Stromal cell of bone marrow (primary cell): ENCODE results near the gene CYB5RL.
A peak's percentile ranks its signal among the peaks of the same experiment; 100 is the strongest.
"Not testable (repeated sequence)": the region's sequence is repeated elsewhere in the genome, so short reads cannot be mapped to it uniquely, and the experiment has no call there.

ENCODE experiments used
- DNase-seq: peaks from one replicate; pipeline ENCODE4 v3.0.0-alpha.2; 2012; ENCODE audit warnings: low read depth

Gene CYB5RL

DNA sequence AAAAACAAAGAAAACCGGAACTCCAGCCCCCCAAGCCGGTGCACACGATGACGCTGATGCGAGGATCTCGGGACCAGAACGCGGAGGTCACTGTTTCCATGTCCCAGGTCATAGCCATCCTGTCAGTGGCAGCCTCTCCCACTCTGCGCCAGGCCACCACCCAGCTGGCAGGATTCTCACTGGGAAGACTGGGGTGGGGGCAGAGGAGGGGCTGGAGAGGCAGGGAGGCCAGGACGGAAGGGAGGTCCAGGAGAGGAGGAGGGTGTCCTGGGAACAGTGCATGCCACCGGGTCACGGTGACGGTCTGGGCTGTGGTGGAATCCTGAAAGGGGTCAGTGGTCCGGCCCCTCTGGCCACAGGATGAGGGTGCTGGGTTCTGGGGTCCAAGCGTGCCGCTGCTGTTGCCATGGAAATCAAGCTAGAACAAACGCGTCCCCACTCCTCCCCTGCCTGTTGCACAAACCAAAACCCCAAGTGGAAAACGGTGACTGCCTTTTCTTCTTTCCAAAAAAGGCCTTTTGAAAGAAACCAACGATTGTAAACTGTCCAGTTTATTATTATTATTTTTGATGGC, 26.2 kb upstream of the CYB5RL start:
- no peak for DNase-seq

DNA sequence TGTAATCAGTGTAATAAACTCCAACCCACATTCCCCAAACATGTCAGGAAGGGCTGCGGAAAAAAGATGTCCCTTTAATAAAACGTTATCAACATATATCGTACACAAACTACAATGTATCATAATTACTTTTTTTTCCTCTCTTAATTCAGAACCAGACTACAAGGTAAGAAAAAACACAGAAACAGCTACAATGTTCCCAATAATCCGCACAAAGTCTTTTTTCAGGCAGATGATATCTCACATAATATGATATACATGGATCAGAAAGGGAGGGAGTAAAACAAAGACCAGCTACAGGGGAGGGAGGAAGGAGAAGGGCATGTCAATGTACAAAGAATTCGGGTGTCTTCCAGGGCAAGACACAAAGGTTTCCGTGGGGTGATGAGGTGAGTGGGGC, 25.5 kb upstream of the CYB5RL start:
- no peak for DNase-seq

DNA sequence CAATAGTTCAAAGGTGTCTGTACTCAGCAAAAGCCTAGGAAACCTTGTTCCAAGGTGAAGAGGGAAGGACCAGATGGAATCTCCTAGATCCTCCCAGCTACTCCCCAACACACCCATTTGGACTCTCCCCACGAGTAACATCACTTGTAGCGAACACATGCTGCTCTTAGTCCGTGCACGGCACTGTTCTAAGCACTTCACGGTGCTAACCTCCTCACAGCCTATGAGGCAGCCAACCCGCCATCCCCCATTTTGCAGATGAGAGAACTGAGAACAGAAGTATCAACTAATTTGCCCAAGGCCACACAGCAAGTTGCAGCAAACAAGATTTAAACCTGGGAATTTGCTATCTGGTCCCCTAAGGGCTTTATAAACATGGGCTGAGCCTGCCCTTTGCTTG, 24.4 kb upstream of the CYB5RL start:
- no peak for DNase-seq

DNA sequence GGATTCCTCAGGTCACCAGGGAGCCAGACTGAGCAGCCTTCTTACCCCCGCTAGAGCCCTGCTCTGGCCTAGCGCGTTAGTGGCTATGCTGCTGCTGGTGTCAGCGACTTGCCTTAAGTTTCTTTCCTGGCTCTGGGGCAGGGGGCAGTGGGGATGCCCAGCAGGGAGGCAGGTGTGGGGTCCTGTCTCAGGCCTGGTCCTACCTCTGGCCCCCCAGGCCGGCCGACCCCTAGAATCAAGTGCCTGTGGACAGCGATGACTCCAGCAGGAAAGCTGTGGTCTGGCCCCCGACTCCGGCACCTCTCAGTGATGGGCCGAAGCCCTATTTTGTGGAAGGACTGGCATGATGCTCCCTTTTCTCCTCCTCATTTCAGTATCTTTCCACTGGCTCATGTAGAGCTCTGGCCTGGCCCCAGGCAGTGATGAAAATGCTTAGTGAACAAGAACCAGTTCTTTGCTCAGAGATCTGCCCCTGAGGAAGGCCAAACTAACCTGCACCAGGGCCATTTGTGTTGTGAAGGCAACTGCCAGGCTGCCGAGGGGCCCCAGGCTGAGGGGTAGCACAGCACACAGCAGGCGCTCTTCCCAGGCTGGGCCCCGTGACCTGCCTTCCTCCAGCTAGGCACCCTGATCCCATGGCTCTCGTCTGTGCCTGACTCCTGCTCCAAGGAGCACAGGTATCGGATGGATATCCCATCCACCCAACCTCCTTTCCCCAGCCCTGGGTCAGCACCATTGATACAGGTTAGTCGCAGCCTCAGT, 23.8 kb upstream of the CYB5RL start:
- no peak for DNase-seq

DNA sequence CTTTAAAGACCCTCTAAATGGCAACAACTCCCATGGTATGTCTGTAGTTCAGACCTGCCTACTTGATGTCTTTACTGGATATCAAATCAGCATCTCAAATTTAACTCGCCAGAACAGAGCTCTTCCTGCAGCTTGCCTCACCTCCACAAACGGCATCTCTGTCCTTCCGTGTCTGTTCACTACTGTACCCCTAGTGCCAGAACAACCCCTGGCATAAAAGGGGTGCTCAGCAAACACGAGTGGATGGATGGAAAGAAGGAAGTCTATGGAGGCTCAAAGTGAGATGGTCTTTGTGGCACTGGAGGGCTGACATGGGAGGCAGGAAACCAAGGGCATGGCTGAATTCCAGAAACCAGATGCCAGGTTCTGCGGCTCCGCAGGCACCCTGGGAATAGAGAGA, 22.9 kb upstream of the CYB5RL start:
- DNase-seq = no peak

DNA sequence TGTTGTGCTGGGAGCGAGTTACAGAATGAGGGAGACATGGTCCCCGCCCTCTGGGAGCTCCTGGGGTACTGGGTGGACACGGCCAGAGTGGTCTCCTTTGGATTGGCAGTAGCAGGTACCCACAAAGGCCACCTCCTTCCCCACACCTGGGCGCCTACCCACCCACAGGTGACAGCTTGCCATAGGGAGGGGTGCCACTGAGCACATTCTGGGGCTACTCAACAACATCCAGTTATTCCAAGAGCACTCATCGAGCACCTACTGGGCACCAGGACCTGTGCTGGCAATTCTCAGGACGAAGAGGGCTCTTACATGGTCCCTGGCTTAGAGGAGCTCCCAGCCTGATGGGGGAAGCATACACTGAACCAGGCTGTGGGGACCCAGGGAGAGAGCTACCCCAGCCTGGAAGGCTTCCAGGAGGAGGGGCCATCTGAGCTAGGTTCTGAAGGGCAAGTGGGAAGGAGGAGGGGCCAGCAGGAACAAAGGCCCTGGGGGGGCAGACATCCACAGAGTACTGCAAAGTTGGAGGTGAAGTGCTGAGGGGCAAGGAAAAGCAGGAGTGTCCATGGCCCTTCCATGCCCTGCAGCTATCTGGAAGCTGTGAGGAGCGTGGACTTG, 22.1 kb upstream of the CYB5RL start:
- DNase-seq = no peak

DNA sequence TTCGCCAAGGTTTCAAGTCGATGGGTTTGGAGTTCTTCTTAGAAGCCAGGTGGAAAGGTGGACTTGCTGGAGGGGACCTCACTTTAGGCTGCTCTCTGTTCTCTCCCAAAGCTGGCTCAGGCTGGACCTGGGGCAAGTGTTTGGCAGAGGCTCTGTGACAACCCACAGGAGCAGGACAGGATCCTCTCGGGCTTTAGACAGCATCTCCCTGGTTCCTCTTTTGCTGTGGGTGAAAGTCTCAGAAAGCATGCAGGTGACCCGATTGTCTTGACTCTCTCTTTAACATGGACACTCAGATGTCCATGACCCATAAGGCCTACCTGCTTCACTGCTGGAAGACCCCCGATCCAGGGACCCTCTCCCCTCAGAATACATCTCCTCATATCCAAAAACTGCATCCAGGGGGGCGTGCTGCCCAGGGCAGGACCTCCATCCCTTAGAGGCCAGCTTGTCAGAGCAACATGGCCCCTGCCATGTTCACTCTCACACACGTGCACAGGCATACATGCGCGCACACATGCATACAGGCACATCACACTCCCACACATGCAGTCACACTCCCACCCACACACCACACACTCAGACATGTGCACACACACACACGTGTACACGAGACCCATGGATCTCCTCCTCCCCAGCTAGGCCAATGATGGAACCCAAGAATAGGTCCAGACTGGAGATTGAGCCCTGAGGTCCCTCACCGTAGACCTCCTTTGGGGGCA, 21.4 kb upstream of the CYB5RL start:
- DNase-seq = no peak

DNA sequence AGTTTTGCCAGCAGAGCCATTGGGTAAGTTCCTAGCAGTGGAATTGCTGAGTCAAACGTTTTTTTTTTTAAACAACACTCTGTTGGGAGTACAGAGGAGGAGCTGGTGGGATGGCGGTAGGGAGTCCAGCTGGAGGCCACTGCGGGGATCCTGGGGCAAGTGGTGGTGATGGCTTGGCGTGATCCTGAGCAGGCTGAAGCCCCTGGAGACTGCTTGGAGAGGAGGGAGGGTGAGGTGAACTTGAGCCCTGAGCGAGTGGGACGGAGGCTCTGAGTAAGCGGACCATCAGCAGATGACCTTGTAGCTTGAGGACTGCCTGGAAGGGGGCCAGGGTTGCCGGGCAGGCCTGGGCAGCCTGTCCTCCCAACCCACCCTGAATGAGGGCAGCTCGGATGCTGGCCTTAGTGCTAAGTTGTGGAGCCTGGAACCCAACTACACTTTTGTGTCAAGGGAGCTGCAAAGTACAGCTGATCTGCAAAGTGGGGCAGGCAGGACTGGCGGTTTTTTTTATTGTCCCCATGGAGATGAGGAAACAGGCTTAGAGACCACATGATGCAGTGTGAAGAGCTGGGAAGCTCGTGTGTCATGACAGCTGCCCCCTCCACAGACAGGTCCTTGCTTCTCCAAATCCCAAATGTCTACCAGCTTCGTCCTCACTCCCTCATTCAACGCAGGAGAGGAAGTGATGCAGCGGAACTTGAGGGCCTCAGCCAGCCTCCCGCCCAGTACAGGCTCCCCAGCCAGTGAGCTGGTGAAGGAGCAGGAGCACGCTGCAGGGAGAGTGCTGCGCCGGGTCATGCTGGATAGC, 20.4 kb upstream of the CYB5RL start:
- DNase-seq = peak; percentile 88

DNA sequence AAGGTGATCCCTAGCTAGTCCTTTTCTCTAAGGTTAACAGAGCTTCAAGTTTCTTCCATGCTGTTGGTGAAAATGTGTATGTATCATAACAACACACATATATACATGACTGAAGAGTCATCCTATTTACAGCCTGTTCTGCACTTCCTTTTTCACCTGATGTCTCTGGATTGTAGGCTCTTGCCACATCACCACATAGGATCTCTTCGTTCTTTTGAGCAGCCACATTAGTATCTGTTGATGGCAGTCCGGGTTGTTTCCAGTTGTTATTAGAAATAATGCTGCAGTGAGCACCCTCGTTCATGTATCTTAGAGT, 19.8 kb upstream of the CYB5RL start:
- DNase-seq = no peak

DNA sequence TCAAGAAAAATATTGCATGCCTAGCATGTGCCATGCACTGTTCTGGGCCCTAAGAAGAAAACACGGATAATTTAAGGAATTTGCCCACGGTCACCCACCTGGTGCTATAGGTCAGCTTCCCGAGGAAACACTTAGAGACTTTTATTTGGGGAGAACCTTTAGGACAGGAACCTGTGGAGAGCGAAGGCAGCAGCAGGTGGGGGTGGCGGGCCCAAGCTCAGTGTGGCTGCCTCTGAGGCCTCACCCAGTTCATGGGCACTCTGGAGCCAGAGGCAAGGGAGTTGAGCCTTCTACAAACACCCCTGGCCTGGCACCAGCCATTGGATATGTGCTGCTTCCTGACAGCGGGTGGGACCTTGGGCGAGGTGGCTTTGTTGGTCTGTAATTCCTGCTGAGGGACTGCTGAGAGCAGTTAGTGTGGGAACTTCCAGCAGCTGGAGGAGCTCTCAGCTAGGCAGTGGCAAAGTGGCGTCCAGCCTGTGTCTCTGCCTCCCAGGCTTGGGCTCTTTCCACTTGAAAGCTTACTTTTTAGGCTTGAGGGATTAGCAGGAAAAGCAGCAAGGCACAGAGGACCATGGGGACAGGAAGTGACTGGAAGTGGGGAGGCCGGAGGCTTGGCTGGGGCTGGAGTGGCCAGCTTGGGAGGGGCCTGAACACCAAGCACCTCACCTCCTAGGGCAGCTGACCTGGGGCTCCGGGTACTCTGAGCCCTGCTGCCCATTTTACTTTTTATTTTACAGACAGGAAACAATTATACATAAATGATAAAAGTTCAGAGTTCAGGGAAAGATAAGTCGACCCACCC, 19.3 kb upstream of the CYB5RL start:
- no peak for DNase-seq

DNA sequence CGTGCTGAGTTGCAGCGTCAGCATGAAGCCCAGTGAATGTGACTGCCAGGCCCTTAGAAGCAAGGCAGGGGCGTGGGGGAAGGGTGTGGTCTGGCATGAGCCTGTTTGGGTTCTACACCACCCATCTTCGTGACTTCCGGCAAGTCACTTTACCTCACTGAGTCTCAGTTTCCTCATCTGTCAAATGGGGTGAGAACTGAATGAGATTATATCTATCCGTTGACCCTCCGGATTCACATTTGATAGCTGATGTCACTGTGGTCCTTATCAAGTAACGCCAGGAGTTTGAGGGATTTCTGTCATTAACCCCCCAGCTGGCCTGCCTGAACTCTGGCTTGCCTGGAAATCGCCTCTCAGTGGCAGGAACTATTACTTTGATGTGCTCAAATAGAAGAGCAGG, 15.7 kb upstream of the CYB5RL start:
- no peak for DNase-seq

DNA sequence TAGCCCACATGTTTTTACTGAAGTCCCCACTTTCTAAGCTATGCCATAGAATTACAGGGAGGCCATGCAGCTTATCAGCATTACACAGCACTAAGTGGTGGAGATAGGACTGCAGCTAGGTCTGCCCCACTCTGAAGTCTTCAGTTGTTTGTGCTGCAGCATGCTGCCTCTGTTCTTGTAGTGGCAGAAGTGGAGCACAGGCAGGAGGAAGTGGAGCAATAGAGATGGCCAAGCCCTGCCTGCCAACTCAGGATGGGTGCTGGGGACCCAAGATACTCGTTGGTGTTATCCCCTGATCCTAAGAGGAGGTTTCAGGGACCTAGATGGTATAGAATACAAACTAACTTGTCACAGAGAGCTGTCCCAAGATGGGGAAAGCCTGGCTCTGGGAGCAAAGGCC, 13.0 kb upstream of the CYB5RL start:
- DNase-seq = no peak

DNA sequence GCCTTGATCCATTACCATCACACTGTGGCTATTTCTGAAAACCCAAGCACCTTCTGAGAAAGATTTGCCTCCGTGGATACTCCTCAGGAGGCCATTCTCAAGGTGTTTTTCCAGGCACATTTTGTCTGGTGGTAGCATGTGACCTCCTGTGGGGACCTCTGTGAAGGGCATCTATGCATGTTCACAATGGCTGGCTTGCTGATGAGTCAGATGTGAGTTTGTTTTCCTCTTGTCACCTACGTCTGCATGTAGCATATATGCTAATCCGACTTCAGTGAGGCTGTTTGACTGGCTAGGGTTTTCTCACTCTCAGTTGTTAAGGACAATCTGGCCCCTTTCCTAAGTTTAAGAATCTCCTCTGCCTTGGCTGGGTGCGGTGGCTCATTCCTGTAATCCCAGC, 8.1 kb upstream of the CYB5RL start:
- not testable (repeated sequence) for DNase-seq

DNA sequence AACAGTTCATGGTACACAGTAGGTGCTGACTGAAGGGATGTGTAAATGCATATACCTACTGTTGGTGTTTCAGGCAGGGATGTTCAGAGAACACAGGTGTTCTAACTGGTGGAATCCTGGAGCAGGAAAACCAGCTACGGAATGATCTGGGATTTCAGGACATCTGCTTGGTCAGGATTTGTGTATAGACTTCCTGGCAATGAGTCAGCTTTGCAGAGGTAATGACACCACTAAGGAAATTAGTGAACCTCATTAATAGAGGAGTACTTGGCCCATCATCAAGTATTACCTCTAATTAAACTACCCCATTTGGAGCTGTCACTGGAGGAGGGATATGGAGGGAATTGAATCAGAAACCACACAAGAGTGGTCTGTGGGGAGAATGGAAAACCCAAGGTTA, 7.5 kb upstream of the CYB5RL start:
- DNase-seq = no peak

DNA sequence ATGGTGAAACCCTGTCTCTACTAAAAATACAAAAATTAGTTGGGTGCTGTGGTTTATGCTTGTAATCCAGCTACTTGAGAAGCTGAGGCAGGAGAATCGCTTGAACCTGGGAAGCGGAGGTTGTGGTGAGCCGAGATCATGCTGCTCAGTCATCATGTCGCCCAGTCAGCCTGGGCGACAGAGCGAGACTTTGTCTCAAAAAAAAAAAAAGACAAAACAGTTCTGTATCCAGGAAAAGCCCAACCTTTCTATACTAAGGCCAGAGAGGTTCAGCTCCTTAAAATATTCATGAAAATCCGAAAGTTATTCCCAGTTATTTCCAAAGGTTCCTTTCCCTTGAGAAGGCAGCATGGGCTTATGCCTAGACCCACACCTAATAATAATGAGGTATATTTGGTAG, 4.4 kb upstream of the CYB5RL start:
- DNase-seq = no peak

DNA sequence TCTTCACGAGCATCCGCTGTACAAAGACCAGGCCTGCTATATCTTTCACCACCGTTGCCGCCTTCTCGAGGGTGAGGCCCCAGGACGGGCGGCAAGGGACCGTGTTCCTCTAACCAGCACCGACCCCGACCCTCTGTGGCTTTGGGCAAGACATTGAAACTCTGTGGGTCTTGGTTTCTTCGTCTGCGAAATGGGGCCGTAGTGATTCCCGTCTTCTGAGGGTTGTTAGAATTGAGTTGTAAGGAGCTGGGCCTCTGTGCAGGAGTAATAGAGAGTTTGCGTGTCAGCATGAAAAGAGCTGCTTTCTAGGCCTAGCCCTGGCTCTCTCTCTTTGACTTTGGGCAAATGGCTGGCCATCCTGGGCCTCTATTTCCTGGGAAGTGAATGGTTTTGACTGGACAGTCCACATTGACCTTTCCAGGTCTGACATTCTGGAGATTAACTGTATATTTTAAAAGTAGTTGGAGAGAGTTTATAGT, 728 bp upstream of the CYB5RL start:
- DNase-seq = no peak

DNA sequence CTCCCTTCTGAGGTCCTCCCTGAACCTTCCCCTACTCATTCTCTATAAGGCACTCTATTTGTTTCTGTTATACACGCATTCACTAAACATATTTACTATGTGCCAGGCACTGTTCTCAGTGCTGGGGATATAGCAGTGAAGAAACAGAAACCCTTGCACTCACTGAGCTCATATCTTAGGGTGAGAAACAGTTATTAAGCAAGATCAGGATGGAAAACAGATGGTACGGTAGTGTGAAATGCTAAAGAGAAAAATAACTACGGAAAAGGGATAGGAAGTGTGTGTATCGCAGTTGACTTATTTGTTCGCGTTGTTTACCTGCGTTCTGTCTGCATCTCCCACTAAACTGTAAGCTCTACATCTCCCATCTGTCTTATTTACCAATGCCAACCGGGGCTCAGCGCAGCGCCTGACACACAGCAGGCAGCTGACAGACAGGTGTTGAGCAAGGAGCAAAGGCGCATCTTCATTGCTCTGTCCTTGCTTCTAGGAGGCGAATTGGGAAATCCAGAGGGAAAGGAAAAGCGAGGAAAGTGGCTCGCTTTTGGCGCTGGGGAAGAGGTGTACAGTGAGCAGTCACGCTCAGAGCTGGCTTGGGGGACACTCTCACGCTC, 572 bp downstream of the CYB5RL start:
- no peak for DNase-seq

DNA sequence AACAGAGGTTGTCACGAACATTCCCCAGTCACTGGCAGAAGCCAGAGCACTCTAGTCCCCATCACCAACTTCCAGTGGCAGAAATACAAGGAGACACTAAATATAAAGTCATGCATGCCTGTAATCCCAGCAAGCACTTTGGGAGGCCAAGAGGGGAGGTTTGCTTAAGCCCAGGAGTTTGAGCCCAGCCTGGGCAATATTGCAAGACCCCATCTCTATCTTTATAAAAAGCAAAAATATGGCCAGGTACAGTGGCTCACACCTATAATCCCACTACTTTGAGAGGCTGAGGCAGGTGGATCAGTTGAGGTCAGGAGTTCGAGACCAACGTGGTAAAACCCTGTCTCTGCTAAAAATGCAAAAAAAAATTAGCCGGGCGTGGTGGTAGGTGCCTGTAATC, 6.4 kb downstream of the CYB5RL start:
- no peak for DNase-seq

DNA sequence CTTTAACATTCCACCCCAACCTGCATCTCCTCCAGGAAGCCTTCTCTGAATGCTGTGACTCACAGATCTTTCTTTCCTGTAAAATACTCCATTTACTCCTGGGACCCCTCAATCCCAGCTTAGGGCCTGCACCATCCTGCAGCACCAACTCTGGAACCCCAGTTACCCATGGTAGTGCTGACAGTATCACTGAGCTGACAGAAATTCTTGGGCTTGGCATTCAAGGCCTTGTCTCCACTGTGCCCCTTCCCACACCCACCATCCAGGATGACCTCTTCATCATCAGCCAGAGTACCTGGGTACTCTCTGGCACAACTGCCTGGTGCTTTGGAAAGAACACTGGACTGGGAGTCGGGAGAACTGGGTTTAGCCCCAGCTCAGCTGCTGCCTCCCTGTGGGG, 8.3 kb downstream of the CYB5RL start:
- DNase-seq = no peak

DNA sequence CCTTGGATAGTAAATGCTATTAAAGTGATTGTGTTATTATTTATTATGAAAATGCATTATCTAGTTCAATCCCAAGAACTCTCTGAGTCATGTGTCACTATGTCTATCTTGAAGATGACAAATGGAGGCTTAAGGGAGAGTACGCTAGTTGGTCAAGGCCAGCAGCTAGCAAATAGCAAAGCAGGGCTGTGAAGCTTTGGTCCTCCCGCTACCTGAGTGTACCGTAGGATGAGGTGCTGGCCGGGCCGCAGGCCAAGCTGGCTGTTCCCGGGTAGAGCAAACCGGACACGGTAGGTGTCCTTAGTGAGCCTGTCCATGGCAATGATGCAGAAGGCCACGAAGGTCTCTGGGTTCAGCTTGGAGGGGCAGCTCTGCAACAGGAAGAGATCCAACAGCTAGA, 9.3 kb downstream of the CYB5RL start:
- no peak for DNase-seq

DNA sequence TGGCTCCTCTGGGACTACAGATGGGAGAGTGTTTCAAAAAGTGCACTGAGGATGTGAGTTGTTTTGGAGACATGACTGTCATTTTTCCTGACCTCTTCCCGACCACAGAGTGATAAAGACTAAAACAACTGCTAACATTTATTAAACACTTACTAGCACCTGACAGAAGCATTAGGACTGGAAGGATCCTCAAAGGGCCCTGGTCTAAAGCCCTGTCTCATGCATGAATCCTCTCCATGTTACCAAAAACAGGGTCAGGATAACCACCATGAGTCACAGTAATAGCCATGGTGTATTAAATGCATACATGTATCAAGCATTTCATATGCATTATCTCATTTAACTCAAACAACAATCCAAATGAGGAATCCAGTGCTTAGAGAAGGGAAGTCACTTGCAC, 11.5 kb downstream of the CYB5RL start:
- DNase-seq = no peak
